Measurements from ENCODE around the gene KRTAP22-1. TPM values are rescaled to one million over a fixed set of nuclear protein-coding genes. Genes with fewer than 3 reads are reported as not detected.

Gene KRTAP22-1
- total RNA-seq, 1 experiment from 2014 or later = not detected

DNA sequence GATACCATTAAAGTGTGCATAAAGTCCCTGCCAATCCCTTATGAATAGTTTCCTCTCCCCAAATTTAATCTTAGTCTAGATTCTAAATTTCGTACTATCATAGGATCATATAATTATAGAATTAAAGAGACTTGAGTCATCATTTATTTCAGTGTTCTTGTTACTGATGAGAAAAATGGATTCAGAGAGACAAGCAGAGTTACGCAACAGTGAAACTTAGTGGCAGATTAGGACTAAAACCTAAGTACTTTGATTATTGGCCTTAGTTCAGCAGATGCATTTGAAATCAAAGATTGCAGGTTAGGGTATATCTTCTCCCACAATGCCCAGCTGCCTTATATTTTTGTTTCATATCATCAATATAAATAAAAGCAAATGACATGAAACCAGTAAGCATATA is 38.9 kb upstream of the KRTAP22-1 start:
- H3K9me3 Mint-ChIP-seq = peaks cover 12% of the 10 kb centered on the region
- ChIA-PET CTCF (no interaction called here), POLR2A (no interaction called here)
- no peaks in the 10 kb centered on the region for H3K36me3 Mint-ChIP-seq
- no peak for ATAC-seq
- no peaks in the 10 kb centered on the region for H3K4me1 Mint-ChIP-seq
- H3K27me3 Mint-ChIP-seq (ENCODE audit: low read depth) = no peaks in the 10 kb centered on the region
- H3K27ac Mint-ChIP-seq = no peak overlapping the region
- TF ChIP-seq NR1H2 (CRISPR knock-in tag; IDR thresholded peaks at IDR 0.05) (no peak), MLX (CRISPR knock-in tag; IDR thresholded peaks at IDR 0.05) (no peak), ZNF416 (CRISPR knock-in tag; IDR thresholded peaks at IDR 0.05) (no peak), GRHL2 (CRISPR knock-in tag; IDR thresholded peaks at IDR 0.05; ENCODE audit: insufficient replicate concordance, severe bottlenecking) (no peak), ZNF396 (CRISPR knock-in tag; IDR thresholded peaks at IDR 0.05; ENCODE audit: borderline replicate concordance) (no peak), CDX4 (CRISPR knock-in tag; IDR thresholded peaks at IDR 0.05; ENCODE audit: borderline replicate concordance) (no peak), FOXK1 (CRISPR knock-in tag; IDR thresholded peaks at IDR 0.05) (no peak), KAT7 (CRISPR knock-in tag; IDR thresholded peaks at IDR 0.05; ENCODE audit: borderline replicate concordance) (no peak), ATF2 (CRISPR knock-in tag; IDR thresholded peaks at IDR 0.05; ENCODE audit: borderline replicate concordance, low read depth) (no peak)
- TF ChIP-seq, protein P1, sequence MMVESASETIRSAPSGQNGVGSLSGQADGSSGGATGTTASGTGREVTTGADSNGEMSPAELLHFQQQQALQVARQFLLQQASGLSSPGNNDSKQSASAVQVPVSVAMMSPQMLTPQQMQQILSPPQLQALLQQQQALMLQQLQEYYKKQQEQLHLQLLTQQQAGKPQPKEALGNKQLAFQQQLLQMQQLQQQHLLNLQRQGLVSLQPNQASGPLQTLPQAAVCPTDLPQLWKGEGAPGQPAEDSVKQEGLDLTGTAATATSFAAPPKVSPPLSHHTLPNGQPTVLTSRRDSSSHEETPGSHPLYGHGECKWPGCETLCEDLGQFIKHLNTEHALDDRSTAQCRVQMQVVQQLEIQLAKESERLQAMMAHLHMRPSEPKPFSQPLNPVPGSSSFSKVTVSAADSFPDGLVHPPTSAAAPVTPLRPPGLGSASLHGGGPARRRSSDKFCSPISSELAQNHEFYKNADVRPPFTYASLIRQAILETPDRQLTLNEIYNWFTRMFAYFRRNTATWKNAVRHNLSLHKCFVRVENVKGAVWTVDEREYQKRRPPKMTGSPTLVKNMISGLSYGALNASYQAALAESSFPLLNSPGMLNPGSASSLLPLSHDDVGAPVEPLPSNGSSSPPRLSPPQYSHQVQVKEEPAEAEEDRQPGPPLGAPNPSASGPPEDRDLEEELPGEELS (CRISPR knock-in tag; IDR thresholded peaks at IDR 0.05) = no peak
- H3K4me3 Mint-ChIP-seq = no peak overlapping the region
- no peak for DNase-seq (ENCODE audit: low spot score)

DNA sequence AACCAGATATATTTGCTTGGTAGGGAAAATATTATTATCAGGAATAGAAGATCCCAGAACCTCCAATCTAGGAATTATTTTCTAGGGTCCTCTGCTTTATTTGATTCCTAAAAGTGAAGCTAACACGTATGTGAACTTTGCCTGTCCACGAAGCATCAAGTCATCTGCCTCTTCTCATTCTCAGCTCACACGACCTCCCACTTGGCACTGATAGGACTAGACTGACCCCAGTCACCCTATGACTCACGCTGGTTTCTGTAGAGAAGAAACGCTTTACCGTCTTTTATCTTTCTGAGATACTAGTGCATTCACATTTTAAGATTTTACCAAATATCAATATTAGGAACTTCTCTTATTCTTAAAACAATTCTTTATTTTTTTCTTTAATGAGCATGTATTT is 37.8 kb upstream of the KRTAP22-1 start:
- no peak overlapping the region for H3K4me3 Mint-ChIP-seq
- no peaks in the 10 kb centered on the region for H3K36me3 Mint-ChIP-seq
- POLR2A ChIA-PET = no interaction called here
- CTCF ChIA-PET = no interaction called here
- H3K4me1 Mint-ChIP-seq = no peaks in the 10 kb centered on the region
- ATAC-seq = no peak
- DNase-seq (ENCODE audit: low spot score) = no peak
- no peak for TF ChIP-seq PREB (CRISPR knock-in tag; IDR thresholded peaks at IDR 0.05; ENCODE audit: borderline replicate concordance)
- no peak for TF ChIP-seq HMGA2 (CRISPR knock-in tag; IDR thresholded peaks at IDR 0.05)
- TF ChIP-seq ZNF671 (CRISPR knock-in tag; IDR thresholded peaks at IDR 0.05) = no peak
- peaks cover 12% of the 10 kb centered on the region for H3K9me3 Mint-ChIP-seq
- no peaks in the 10 kb centered on the region for H3K27me3 Mint-ChIP-seq (ENCODE audit: low read depth)
- no peak overlapping the region for H3K27ac Mint-ChIP-seq

DNA sequence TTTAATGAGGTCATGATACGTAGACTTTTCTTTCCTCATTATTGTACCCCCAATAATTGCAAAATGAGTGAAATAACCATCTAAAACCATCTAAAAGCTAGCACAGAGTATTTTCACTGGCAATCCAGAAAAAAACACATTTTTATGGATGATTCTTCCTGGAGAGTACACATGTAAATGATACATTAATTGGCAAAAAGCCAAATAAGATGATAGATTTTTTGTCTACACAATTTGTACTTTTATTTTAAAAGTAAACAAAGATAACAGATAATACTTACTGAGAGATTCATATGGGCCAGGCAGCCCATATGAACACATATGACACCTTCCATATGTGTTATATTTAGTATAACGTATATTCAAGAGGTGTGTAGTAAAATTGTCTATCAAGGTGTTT is 37.3 kb upstream of the KRTAP22-1 start:
- DNase-seq (ENCODE audit: low spot score) (no peak), ATAC-seq (no peak)
- no peak overlapping the region for H3K27ac Mint-ChIP-seq
- H3K4me1 Mint-ChIP-seq = no peaks in the 10 kb centered on the region
- H3K4me3 Mint-ChIP-seq = no peak overlapping the region
- H3K27me3 Mint-ChIP-seq (ENCODE audit: low read depth) = no peaks in the 10 kb centered on the region
- H3K36me3 Mint-ChIP-seq = no peaks in the 10 kb centered on the region
- CTCF ChIA-PET = no interaction called here
- peaks cover 11% of the 10 kb centered on the region for H3K9me3 Mint-ChIP-seq
- POLR2A ChIA-PET = no interaction called here
- TF ChIP-seq USF1 (CRISPR knock-in tag; IDR thresholded peaks at IDR 0.05) = no peak
- no peak for TF ChIP-seq OVOL2 (CRISPR knock-in tag; IDR thresholded peaks at IDR 0.05; ENCODE audit: borderline replicate concordance)
- TF ChIP-seq ZNF425 (CRISPR knock-in tag; conservative IDR thresholded peaks at IDR 0.05) = no peak
- no peak for TF ChIP-seq ATF1 (CRISPR knock-in tag; IDR thresholded peaks at IDR 0.05)
- no peak for TF ChIP-seq CREM (CRISPR knock-in tag; IDR thresholded peaks at IDR 0.05)
- TF ChIP-seq ZNF671 (CRISPR knock-in tag; IDR thresholded peaks at IDR 0.05) = no peak
- no peak for TF ChIP-seq SMAD4 (CRISPR knock-in tag; IDR thresholded peaks at IDR 0.05)
